Colonic mucosa (tissue), 4 donors: ENCODE data around the gene BACE1-AS. TPM values are rescaled to one million over a fixed set of nuclear protein-coding genes. Genes with fewer than 3 reads are reported as not detected.

Source experiments
- DNase-seq: peaks from one replicate; pipeline ENCODE4 v3.0.0-alpha.2; 2020
- H3K27ac ChIP-seq: fragments of 200-600 bp; one replicate; pipeline ENCODE4 v1.8.0; 2021
- H3K27me3 ChIP-seq: fragments of 200-600 bp; one replicate; pipeline ENCODE4 v1.8.0; 2021
- H3K36me3 ChIP-seq: fragments of 200-600 bp; one replicate; pipeline ENCODE4 v1.8.0; 2021
- H3K4me1 ChIP-seq: fragments of 200-600 bp; one replicate; pipeline ENCODE4 v1.8.0; 2021; ENCODE audit warnings: mild to moderate bottlenecking
- H3K4me3 ChIP-seq: fragments of 200-600 bp; one replicate; pipeline ENCODE4 v1.8.0; 2021
- H3K9ac ChIP-seq, 2 donors: one replicate each; pipeline ENCODE4 v1.7.0; 2013; ENCODE audit warnings: control low read depth in 2 of 2, low read depth in 2 of 2, low read length in 2 of 2
- H3K9me3 ChIP-seq: fragments of 200-600 bp; one replicate; pipeline ENCODE4 v1.8.0; 2021
- CTCF ChIP-seq: fragments of 200-600 bp; IDR thresholded peaks from one replicate; pipeline ENCODE4 v1.8.0; 2022; ENCODE audit warnings: antibody characterized with exemption, mild to moderate bottlenecking
- intact Hi-C: fragments of 100-400 bp; cut with DNase I; formaldehyde crosslinking; loops from one replicate; pipeline ENCODE4 v1.14.1; 2022
- total RNA-seq, 2 donors: library from RNA; stranded (reverse); fragmentation: NEBNext Ultra II Directional in 1 of 2; extraction: Animal tissue kit (Norgen Biotek cat#: 25700) in 1 of 2; gene quantifications; one replicate each; pipeline ENCODE4 v1.2.1, GENCODE V29; 2021
- donor health status: healthy.
- donor health status: DM: no; HTN: no; CAD: no.
- donor health status: DM: no; HTN: no; CAD: no.

Gene BACE1-AS
- total RNA-seq: 1 to 10 TPM; 5.1 to 5.9 TPM

GRCh38 chr11:117290809-117291396 is at the start of gene BACE1-AS:
Gene BACE1-AS, plus strand, starts transcription at chr11:117291346.
- H3K4me3 ChIP-seq: no peak within 1 kb of the TSS
- no peaks in the 10 kb centered on the region for H3K36me3 ChIP-seq
- no peak for DNase-seq
- TF ChIP-seq CTCF: no peak
- H3K27ac ChIP-seq: no peak within 1 kb of the TSS
- intact Hi-C loops: no loop called here
- H3K9me3 ChIP-seq: no peaks in the 10 kb centered on the region
- H3K27me3 ChIP-seq: no peaks in the 10 kb centered on the region
- no peaks in the 10 kb centered on the region for H3K4me1 ChIP-seq
- H3K9ac ChIP-seq: no peak within 1 kb of the TSS

GRCh38 chr11:117248341-117248740 is 42.8 kb upstream of the BACE1-AS start:
- no peak for TF ChIP-seq CTCF
- H3K9me3 ChIP-seq: no peaks in the 10 kb centered on the region
- H3K36me3 ChIP-seq: peaks cover 16% of the 10 kb centered on the region
- no peak overlapping the region for H3K4me3 ChIP-seq
- no peaks in the 10 kb centered on the region for H3K4me1 ChIP-seq
- no peak overlapping the region for H3K27ac ChIP-seq
- DNase-seq: no peak
- H3K9ac ChIP-seq: no peak overlapping the region
- intact Hi-C loops: no loop called here
- no peaks in the 10 kb centered on the region for H3K27me3 ChIP-seq

GRCh38 chr11:117249571-117249970 is 41.6 kb upstream of the BACE1-AS start:
- H3K27me3 ChIP-seq: no peaks in the 10 kb centered on the region
- TF ChIP-seq CTCF: no peak
- H3K4me1 ChIP-seq: no peaks in the 10 kb centered on the region
- intact Hi-C loops: no loop called here
- H3K27ac ChIP-seq: no peak overlapping the region
- H3K36me3 ChIP-seq: peaks cover 10% of the 10 kb centered on the region
- no peaks in the 10 kb centered on the region for H3K9me3 ChIP-seq
- DNase-seq: no peak
- H3K9ac ChIP-seq: no peak overlapping the region
- H3K4me3 ChIP-seq: no peak overlapping the region

GRCh38 chr11:117251506-117251905 is 39.6 kb upstream of the BACE1-AS start:
- Histone ChIP-seq H3K9me3 (no peaks in the 10 kb centered on the region), H3K4me1 (no peaks in the 10 kb centered on the region), H3K4me3 (no peak overlapping the region), H3K27me3 (no peaks in the 10 kb centered on the region), H3K9ac (no peak overlapping the region), H3K36me3 (no peaks in the 10 kb centered on the region), H3K27ac (no peak overlapping the region)
- no peak for TF ChIP-seq CTCF
- no peak for DNase-seq
- intact Hi-C loops: no loop called here

GRCh38 chr11:117255966-117256365 is 35.2 kb upstream of the BACE1-AS start:
- no peak for TF ChIP-seq CTCF
- Histone ChIP-seq H3K9ac (no peak overlapping the region), H3K4me1 (no peaks in the 10 kb centered on the region), H3K27me3 (no peaks in the 10 kb centered on the region), H3K27ac (no peak overlapping the region), H3K9me3 (no peaks in the 10 kb centered on the region), H3K4me3 (no peak overlapping the region), H3K36me3 (no peaks in the 10 kb centered on the region)
- no peak for DNase-seq
- intact Hi-C loops: no loop called here
